HG03159 (cell line): ENCODE data around the gene ZNF747.
A peak's percentile ranks its signal among the peaks of the same experiment; 100 is the strongest.
"Not testable (repeated sequence)": the region's sequence is repeated elsewhere in the genome, so short reads cannot be mapped to it uniquely, and the experiment has no call there.

Experiments
- ATAC-seq: cut with Tn5 transposase; IDR thresholded peaks from one replicate; pipeline ENCODE4 v1.9.1; 2021; ENCODE audit warnings: mild to moderate bottlenecking, moderate library complexity; ENCODE audit not compliant: unreplicated experiment

ZNF747 gene

DNA sequence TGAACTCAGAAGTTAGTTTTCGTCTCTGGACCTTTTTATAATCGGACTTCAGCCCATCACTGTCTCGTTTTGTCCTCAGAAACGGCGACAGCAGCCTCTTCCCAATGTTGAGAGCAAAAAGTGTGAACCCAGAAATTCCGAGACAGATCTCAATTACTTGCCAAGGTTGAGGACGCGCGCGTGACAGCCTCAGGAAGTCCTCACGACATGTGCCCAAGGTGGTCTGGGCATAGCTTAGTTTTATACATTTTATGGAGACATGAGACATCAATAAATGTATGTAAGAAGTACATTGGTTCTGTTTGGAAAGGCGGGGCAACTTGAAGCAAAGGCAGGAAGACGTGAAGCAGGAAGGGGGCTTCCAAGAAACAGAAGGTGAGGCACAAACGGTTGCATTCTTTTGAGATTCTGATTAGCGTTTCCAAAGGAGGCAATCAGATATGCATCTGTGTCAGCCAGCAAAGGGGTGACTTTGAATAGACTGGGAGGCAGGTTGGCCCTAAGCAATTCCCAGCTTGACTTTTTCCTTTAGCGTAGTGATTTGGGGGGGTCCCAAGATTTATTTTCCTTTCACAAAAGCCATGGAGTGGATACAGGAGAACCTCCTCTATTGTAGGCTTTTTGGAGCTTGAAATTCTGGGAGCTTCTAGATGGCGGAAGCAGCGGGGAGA lies 583 bp upstream of the ZNF747 start:
- no peak for ATAC-seq

DNA sequence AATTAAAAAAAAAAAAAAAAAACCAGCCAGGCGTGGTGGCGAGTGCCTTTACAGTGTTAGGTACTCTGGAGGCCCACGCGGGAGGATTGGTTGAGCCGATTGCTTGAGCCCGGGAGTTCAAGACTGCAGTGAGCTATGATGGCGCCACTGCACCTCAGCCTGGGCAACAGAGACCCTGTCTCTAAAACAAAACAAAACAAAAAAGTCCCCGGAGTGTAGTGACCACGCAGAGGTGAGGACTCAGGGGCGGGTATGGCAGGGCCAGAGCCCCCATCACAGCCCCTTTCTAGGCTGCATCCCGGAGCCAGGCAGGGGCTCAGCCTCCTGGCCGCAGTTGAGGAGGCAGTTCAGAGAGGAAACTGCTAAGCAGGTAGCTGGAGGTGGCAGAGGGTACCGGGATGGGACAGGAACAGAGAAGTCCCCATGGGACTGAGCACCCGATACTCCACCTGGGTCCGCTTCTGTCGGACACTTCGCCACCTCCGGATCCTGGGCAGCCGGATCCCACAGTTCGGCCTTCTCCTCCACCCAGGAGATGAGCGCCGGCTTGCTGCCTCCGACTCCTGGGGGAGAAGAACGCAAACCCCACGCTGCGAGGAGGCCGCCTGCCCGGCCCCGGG lies 800 bp downstream of the ZNF747 start:
- peak; percentile 23 for ATAC-seq

DNA sequence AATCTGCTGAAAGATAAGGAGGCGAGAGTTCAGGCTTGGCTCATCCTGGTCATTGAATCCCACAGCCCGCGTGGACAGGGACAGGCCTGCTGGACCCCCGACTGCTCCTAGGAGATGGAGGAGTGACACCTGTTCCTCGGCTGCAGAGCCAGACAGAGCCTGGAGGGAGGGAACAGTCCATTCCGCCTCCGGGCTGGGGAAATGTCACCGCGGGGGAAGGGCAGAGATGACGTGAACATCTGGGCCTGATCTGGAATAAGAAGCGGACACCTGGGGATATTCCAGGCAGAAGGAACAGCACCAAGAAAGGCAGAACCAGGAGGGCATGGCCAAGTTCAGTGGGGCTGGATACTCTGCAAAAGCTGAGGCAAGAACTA lies 1.5 kb downstream of the ZNF747 start:
- no peak for ATAC-seq

DNA sequence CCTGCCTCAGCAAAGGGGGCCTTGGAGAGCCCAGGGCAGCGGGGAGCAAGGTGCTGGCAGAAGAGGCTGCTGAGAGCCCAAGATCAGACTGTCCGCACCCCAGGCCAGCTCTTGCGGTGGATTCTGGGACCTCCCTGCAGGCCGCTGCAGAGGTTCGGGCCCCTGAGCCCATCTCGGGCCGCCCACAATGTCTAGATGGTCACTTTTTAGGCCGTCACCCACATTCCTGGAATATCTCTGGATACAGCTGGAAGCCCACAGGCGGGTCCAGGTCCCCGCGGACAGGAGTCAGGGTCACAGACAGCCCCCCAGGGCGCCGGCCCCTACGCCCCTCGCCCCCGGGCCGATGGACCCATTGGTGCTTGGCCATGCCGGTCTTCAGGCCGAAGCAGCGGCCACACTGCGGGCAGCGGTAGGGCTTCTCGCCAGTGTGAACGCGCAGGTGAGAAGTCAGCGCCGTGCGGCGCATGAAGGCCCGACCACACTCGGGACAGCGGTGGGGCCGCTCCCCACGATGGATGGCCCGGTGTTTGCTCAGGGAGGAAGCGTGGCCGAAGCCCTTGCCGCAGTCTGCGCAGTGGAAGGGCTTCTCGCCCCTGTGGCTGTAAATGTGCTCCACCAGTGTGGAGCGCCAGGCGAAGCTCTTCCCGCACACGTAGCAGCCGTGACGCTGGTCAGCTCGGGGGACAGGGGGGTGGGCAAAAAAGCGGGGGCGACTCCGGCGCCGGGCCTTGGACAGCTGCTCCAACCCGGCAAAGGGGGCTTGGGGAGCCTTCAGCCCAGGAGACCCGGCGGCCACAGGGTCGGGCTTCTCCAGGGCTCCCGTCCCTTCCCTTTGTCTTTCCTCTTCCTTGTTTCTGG lies 2.1 kb downstream of the ZNF747 start:
- ATAC-seq: no peak

DNA sequence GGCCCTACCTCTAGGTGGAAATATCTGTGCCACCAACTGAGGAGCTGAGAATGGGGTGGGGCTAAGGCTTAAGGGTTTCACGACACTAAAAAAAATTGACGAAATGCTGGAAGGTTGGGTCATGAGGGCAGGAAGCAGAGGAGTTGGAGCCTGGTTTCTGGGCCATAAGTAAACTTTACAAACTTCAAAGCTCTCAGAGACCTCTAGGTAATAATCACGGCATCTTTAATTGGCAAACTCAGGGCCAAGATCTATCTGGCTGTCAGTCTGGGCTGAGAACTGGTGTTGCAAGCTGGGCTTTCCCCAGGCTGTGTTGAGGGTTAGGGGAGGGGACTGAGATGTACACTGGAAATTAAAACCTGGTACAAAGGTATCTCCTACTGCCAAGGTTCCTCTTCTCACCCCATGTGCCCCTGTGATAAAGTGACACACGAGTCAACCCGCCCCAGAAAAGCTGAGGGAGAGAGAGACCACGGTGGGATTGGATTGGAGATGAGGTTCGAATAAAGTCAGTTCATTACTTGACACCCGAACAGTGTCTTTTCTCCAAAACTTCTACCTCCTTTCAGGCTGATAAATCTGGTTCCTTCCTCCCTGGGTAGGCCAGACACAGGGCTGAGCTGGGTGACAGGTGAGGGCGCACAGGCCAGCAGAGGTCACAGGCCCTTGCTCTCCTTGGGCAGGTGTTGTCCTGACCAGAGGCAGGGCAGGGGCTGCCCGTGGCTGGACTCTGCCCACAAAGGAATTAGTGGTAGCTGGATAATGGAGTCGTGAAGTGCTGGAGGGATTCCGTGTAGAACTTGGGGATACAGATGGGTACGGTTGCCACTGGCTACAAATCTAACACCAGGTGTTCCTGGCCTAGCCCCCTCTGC lies 4.3 kb downstream of the ZNF747 start:
- ATAC-seq: no peak

DNA sequence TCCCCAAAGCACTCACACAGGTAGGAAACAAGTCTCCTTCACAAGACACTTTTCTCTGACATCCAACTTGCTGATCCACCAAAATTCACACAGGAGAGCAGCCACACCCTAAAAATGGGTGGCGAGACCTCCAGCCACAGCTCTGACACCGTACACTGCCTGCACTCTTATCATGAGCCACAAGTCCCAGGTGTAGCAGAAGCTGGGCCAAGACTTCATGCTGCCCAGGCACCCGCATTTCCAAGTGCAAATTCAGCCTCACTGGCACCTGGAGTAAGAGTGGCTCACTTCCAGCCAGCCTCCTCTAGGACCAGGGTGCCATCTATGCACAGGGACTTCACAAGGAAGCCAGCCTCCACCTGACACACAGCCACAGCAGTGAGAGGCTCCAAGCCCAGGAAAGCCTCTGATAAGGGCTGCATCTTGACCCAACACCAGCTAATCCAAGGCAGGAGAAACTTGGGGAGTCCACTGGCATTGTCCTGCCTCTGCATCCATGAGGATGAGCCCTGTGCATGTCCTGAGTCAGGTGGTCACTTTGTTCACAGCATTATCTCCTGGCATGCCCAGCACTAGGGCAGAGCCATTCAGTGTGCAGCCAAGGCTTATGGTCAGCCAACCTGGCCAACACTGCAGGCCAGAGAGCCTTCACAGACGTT lies 5.7 kb downstream of the ZNF747 start:
- ATAC-seq: no peak

DNA sequence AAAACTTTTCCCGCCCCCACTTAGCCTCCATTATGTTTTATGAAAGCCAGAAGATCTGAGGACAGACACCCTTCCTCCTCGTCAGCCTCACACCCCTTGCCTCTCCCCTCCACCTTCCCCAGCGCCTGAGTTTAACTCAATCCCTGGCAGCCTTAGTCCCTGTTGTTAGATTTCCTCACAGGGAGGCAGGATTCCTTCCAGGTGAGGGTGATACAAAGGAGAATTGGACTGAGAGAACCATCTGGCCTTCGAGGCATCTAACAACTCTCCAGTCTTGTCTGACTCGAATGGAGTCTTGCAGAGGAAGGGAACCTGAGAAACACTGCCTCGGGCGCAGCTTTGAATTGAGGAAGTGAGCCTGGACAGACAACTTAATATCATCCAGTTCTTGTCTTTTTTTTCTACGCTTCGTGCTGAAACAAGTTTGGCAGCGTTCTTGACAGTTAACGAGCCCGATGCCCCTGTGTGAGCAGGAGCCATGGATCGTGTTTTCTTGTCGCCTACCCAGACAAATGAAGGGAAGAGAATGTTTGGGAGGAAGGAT lies 7.0 kb downstream of the ZNF747 start:
- no peak for ATAC-seq

DNA sequence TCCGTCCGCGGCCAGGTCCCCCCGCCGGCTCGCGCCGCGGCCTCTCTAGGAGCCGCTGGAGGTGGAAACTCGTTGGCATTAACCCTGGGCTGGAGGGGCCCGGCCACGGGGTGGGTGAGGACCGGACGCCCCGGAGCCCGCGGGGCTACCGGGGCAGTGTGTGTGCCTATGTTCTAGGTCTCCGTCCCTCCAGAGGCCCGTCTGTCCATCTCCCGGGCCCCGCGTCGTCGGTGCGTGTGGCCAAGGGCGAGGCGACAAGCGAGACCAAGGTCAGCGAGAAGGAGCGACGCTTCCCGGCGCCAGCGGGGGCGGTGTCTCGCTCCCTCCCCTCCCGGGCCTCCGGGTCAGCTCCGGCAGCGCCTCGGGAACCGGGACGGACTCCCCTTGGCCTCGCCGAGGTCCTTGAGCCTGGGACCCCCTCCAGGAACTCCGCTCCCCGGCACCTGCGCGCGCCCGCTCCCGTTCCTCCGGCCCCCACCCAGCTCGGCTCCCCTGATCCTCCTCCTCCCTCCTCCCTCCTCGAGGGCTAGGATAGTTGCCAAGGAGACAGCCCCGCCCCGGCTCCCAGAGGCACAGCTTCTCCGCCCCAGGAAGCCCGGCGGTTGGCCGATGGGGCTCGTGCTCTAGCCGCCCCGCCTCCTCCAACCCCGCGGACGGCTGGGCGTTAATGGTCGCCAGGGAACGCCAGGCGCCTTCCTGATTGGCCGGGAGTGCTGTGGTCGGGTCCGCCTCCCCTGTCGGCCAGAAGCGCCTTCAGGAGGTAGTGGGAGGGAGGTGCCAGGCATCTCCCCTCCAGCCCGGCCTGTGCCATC lies 7.6 kb downstream of the ZNF747 start:
- ATAC-seq: peak; percentile 74

DNA sequence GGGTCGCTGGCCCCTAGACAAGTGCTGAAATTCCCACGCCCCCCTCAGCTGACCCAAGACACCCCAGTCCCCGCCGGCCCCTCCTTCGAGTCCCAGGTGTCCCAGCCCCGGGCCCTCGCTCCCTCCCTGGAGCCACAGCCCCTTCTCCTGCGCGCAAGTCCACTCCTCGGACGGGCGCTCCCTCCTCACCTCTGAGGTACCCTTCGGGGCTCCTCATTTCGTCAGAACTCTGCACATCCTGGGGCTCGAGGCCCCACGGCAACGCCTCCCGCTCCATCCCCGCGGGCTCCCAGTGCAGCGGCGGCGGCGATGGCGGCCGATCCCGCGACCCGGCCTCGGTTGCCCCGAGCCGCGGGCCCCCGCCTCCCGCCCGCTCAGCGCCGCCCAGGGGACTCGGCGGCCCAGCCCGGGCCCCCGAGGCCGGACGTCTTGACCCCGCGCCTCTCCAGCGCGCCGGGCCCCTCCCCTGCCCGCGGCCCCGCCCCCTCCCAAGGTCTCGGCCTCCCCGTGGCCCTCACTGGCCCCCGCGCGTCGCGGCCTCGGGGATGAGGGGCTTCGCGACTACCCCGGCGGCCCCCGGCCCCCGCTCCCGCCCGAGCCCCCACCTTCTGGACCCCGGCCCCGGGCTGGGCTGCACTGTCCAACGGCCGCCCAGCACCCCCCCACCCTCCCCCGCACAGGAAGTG lies 8.4 kb downstream of the ZNF747 start, which contains the start of gene ZNF768:
Gene ZNF768, minus strand, starts transcription at position 430 of the 686 bp plus-strand sequence. Its CDS starts 153 bp downstream, at position 277.
- peak; percentile 19 for ATAC-seq

DNA sequence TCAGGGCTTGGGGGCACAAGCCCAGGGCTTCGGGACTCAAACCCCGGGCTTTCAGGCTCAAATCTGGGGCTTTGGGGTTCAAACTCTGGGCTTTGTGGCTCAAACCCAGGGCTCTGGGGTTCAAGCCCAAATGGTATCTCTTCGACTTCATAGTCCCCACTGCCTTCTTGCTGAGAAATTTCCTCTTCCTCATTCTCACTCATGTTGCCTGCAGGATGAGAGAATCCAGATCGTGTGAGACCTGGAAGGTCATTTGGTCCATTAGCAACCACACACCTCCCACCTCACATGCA lies 8.9 kb downstream of the ZNF747 start:
- ATAC-seq: no peak

DNA sequence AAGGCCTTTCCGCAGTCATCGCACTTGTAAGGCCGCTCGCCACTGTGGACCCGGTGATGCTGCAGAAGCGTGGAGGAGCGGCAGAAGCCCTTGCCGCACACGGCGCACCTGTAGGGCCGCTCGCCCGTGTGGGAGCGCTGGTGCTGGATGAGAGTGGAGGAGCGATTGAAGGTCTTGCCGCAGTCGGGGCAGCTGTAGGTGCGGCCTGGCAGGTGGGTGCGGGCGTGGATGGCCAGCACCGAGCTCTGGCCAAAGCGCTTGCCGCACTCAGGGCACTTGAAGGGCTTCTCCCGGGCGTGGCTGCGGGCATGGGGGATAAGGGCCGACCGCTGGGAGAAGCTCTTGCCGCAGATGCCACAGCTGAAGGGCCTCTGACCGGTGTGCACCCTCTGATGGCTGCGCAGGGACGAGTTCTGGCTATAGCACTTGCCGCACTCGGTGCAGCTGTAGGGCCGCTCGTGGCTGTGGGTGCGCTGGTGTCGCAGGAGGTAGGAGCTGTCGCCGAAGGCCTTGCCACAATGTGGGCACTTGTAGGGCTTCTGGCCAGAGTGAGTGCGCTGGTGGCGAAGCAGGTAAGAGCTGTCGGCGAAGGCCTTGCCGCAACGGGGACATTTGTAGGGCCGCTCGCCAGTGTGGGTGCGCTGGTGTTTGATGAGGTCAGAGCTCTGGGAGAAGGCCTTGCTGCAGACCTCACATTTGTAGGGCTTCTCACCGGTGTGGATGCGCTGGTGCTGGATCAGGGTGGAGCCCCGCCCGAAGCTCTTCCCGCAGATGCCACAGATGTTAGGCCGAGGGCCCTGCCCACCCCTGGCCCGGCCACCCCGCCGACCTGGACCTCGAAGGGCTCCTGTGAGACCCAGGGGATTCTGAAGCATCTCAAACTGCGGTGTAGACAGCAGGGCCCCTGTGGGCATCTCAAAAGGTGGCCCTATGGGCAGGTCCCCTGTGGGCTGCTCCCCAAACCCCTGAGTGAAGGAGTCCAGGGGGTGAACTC lies 9.8 kb downstream of the ZNF747 start:
- no peak for ATAC-seq

DNA sequence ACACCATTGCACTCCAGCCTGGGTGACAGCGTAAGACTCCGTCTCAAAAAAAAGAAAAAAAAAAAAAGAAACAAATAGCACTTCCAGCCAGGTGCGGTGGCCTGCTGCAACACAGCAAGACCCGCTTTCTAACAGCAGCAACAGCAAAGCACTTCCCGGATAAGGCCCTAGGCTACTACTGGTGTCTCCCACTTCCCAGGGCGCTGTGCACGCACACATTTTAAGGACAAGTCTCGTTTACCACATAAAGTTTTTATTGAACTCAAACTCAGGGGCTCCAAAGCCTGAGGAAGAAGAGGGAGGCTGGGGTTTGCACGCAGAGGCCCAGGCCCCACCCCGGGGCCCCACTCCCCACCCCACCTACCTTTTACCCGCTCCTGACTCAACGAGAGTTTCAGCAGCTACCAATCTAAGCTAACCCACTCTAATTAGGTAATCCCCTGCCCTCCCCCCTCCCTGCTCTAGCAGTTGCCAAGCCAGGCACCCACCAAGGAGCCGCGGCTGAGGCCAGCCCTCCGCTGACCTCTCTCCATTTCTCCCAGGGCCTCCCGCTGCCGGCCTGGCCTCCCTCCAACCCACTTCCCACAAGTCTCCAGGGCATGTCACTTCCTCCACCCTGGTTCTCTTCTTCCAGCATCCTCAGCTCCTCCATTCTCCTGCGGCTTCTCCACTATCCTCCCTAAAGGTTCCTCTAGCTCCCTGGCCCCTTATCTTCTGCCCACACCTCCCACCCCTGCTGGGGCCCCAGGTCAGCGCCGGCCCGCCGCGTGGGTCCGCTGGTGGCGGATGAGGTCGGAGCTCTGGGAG lies 10.7 kb downstream of the ZNF747 start:
- ATAC-seq: no peak

DNA sequence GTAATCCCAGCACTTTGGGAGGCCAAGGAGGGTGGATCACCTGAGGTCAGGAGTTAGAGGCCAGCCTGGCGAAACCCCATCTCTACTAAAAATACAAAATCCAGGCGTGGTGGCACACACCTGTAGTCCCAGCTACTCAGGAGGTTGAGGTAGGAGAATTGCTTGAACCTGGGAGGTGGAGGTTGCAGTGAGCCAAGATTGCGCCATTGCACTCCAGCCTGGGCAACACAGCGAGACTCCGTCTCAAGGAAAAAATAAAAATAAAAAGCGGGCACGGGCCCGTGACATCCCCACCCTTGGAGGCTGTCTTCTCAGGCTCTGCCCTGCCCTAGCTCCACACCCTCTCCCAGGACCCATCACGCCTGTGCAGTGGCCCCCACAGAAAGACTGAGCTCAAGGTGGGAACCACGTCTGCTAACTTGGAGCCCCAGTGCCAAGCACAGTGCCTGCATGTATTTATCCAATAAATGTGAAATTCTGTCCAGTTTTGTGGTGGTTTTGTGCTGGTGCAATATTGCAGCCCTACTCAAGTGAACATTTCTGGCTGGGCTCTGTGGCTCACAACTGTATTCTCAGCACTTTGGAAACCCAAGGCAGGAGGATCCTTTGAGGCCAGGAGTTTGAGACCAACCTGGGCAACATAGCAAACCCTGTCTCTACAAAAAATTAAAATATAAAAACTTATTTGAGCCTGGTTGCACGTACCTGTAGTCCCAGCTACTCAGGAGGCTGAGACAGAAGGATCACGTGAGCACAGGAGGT lies 11.8 kb downstream of the ZNF747 start:
- ATAC-seq: not testable (repeated sequence)

DNA sequence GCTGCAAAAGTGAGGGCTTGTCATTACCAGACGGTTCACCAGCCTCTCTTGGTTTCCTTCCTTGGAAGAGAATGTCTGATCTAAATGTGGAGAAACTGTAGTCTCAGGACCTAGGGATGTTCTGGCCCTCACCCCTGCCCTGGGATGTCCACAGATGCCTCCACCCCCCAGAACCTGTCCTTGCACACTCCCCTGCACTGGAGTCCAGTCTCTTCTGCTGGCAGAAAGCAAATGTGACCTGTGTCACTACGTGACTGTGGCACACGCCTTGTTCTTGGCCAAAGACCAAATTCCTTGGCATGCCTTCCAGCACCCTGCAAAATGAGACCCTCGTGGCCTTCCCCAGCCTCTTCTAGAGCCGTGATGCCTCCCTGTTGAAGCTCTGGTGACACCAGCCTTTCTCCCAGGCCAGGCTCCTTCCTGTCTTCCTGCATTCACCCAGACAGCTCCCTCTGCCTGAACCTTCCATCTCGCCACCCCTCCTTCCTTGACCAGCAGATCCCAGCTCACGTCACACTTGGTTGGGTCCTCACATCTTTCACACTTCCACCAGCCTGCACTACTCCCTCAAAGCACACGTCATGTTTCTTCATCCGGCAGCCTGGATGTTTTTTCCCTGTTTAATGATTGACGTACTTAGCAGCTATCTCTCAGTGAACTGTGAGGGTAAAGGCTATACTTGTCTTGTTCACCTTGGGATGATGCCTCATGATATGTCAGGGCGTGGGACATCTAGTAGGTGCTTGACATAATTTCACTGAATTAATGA lies 12.6 kb downstream of the ZNF747 start:
- no peak for ATAC-seq

DNA sequence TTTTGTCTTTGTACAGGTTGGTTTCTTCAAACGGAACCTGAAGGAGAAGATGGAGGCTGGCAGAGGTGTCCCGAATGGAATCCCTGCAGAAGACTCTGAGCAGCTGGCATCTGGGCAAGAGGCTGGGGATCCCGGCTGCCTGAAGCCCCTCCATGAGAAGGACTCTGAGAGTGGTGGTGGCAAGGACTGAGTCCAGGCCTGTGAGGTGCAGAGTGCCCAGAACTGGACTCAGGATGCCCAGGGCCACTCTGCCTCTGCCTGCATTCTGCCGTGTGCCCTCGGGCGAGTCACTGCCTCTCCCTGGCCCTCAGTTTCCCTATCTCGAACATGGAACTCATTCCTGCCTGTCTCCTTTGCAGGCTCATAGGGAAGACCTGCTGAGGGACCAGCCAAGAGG lies 13.2 kb downstream of the ZNF747 start:
- no peak for ATAC-seq
